Gastroesophageal sphincter (tissue), 4 donors: ENCODE measurements around the gene TCF7L1. TPM values are rescaled to one million over a fixed set of nuclear protein-coding genes. Genes with fewer than 3 reads are reported as not detected.

Experiments used
- ATAC-seq: fragments of 150-250 bp; one replicate; pipeline ENCODE4 v1.9.1; 2016; ENCODE audit warnings: mild to moderate bottlenecking, moderate library complexity
- H3K27ac ChIP-seq, 4 donors: fragments of 200-600 bp; sonication (generic) in 3 of 4; 1 replicate in 3 of 4; 2 replicates in 1 of 4; pipeline ENCODE4 v1.5.1; 2016 to 2019
- H3K27me3 ChIP-seq: fragments of 200-600 bp; sonication (generic); one replicate; pipeline ENCODE4 v1.5.1; 2019
- H3K36me3 ChIP-seq, 2 donors: fragments of 200-600 bp; sonication (generic); one replicate each; pipeline ENCODE4 v1.5.1; 2019; ENCODE audit warnings: control low read depth in 1 of 2
- H3K4me1 ChIP-seq, 3 donors: fragments of 200-600 bp; sonication (generic); 1 replicate in 2 of 3; 2 replicates in 1 of 3; pipeline ENCODE4 v1.5.1; 2016 to 2019; ENCODE audit warnings: control low read depth in 2 of 3
- H3K4me3 ChIP-seq, 2 donors: fragments of 200-600 bp; sonication (generic); one replicate each; pipeline ENCODE4 v1.5.1; 2019; ENCODE audit warnings: mild to moderate bottlenecking in 1 of 2, moderate library complexity in 1 of 2
- H3K9me3 ChIP-seq, 3 donors: fragments of 200-600 bp; sonication (generic); one replicate each; pipeline ENCODE4 v1.5.1; 2017 to 2019; ENCODE audit warnings: control low read depth in 2 of 3
- CTCF ChIP-seq, 4 experiments: fragments of 200-600 bp in 2 of 4; fragments of 450-650 bp in 2 of 4; sonication (generic) in 1 of 4; IDR thresholded peaks; one replicate each; pipeline ENCODE4 v1.5.1; 2017 to 2019; ENCODE audit warnings: antibody characterized with exemption in 4 of 4, mild to moderate bottlenecking in 2 of 4, moderate library complexity in 2 of 4
- EP300 ChIP-seq: sonication (generic); formaldehyde crosslinking; IDR thresholded peaks from one replicate; pipeline ENCODE4 v1.6.1; 2017; ENCODE audit warnings: antibody characterized with exemption, mild to moderate bottlenecking
- POLR2A ChIP-seq, 2 donors: fragments of 450-650 bp; IDR thresholded peaks; one replicate each; pipeline ENCODE4 v1.6.1; 2017; ENCODE audit warnings: antibody characterized with exemption in 2 of 2, mild to moderate bottlenecking in 2 of 2, moderate library complexity in 1 of 2
- POLR2AphosphoS5 ChIP-seq: sonication (generic); formaldehyde crosslinking; IDR thresholded peaks from one replicate; pipeline ENCODE4 v1.6.1; 2017; ENCODE audit warnings: antibody characterized with exemption
- WGBS, 2 donors: methylation state at CpG; one replicate each; pipeline ENCODE4 v1.1.5; 2018; ENCODE audit warnings: low coverage in 1 of 2; 5-methylcytosine and 5-hydroxymethylcytosine counted together
- total RNA-seq, 4 donors: library from RNA; depleted of rRNA; stranded (reverse); fragments of >200 nt; gene quantifications; one replicate each; pipeline ENCODE4 v1.1.0, GENCODE V29; 2016

TCF7L1 gene
- total RNA-seq, 4 donors from 2014 or later, result 4.0 to 13.0 (median 5.3) TPM

- no peaks in the 10 kb centered on the region for H3K27me3 ChIP-seq
- TF ChIP-seq CTCF (IDR thresholded peaks at IDR 0.05) (no peak), POLR2A (IDR thresholded peaks at IDR 0.05) (no peak), POLR2AphosphoS5 (no peak), EP300 (no peak)
- no peak overlapping the region for H3K4me3 ChIP-seq
- H3K36me3 ChIP-seq, result no peaks in the 10 kb centered on the region
- H3K9me3 ChIP-seq, result no peaks in the 10 kb centered on the region
- H3K27ac ChIP-seq, result no peak overlapping the region
- peaks cover 0 to 15% (median 0%) of the 10 kb centered on the region in 3 donors for H3K4me1 ChIP-seq
- 52 to 65% methylated on average over 3 of the region's 3 CpGs for WGBS, 2 donors
- ATAC-seq, result no peak
Observed at GRCh38 chr2:85222792-85223191, 89.6 kb downstream of the TCF7L1 start.

GRCh38 chr2:85226783-85227182 is 93.6 kb downstream of the TCF7L1 start:
- Histone ChIP-seq H3K36me3 (no peaks in the 10 kb centered on the region), H3K4me1 (peaks cover 0 to 31% (median 13%) of the 10 kb centered on the region in 3 donors), H3K27ac (no peak overlapping the region), H3K9me3 (no peaks in the 10 kb centered on the region), H3K27me3 (no peaks in the 10 kb centered on the region), H3K4me3 (no peak overlapping the region)
- 89 to 95% methylated on average over 3 to 8 of the region's 8 CpGs for WGBS, 2 donors
- no peak for ATAC-seq
- TF ChIP-seq POLR2AphosphoS5 (no peak), EP300 (no peak), CTCF (IDR thresholded peaks at IDR 0.05) (no peak), POLR2A (IDR thresholded peaks at IDR 0.05) (no peak)

GRCh38 chr2:85230679-85231467 is 97.7 kb downstream of the TCF7L1 start:
- TF ChIP-seq POLR2A (IDR thresholded peaks at IDR 0.05) (no peak), POLR2AphosphoS5 (no peak), CTCF (IDR thresholded peaks at IDR 0.05) (no peak), EP300 (no peak)
- H3K27me3 ChIP-seq, result no peaks in the 10 kb centered on the region
- no peak overlapping the region for H3K4me3 ChIP-seq
- no peak overlapping the region for H3K27ac ChIP-seq
- H3K4me1 ChIP-seq, result peaks cover 0 to 45% (median 13%) of the 10 kb centered on the region in 3 donors
- WGBS, 2 donors, result 60 to 61% methylated on average over 4 to 8 of the region's 10 CpGs
- H3K36me3 ChIP-seq, result no peaks in the 10 kb centered on the region
- H3K9me3 ChIP-seq, result no peaks in the 10 kb centered on the region
- ATAC-seq, result peak; percentile 26

GRCh38 chr2:85231468-85231805 is 98.2 kb downstream of the TCF7L1 start:
- no peak for TF ChIP-seq CTCF (IDR thresholded peaks at IDR 0.05)
- no peak for TF ChIP-seq POLR2A (IDR thresholded peaks at IDR 0.05)
- TF ChIP-seq POLR2AphosphoS5, result no peak
- no peak for TF ChIP-seq EP300
- WGBS, 2 donors, result 57 to 66% methylated on average over 2 to 4 of the region's 6 CpGs
- Histone ChIP-seq H3K4me1 (peaks cover 0 to 45% (median 13%) of the 10 kb centered on the region in 3 donors), H3K36me3 (no peaks in the 10 kb centered on the region), H3K9me3 (no peaks in the 10 kb centered on the region), H3K27ac (no peak overlapping the region), H3K27me3 (no peaks in the 10 kb centered on the region), H3K4me3 (no peak overlapping the region)
- no peak for ATAC-seq

- no peak for ATAC-seq
- TF ChIP-seq POLR2AphosphoS5, result no peak
- no peak for TF ChIP-seq EP300
- no peak for TF ChIP-seq CTCF (IDR thresholded peaks at IDR 0.05)
- no peak for TF ChIP-seq POLR2A (IDR thresholded peaks at IDR 0.05)
- H3K4me1 ChIP-seq, result peaks cover 0 to 45% (median 13%) of the 10 kb centered on the region in 3 donors
- WGBS, 2 donors, result 71 to 74% methylated on average over 9 to 10 of the region's 10 CpGs
- H3K27ac ChIP-seq, result no peak overlapping the region
- no peaks in the 10 kb centered on the region for H3K9me3 ChIP-seq
- H3K36me3 ChIP-seq, result no peaks in the 10 kb centered on the region
- no peak overlapping the region for H3K4me3 ChIP-seq
- no peaks in the 10 kb centered on the region for H3K27me3 ChIP-seq
Observed at GRCh38 chr2:85231952-85232351, 98.8 kb downstream of the TCF7L1 start.
